ENCODE data around the gene VTI1B.

Gene VTI1B

GRCh38 chr14:67675219-67675582 lies 769 bp upstream of the VTI1B start:
- DNase-seq, result no peak

GRCh38 chr14:67674139-67674479 lies 323 bp downstream of the VTI1B start:
- peak; percentile 33 for DNase-seq

GRCh38 chr14:67673451-67673850 lies 981 bp downstream of the VTI1B start:
- no peak for DNase-seq

- no peak for DNase-seq
These were observed 5.9 kb downstream of the VTI1B start for GRCh38 chr14:67668559-67668958.

- no peak for DNase-seq
These were observed 7.5 kb downstream of the VTI1B start for GRCh38 chr14:67666750-67667449.

- DNase-seq, result no peak
These were observed 8.6 kb downstream of the VTI1B start for GRCh38 chr14:67665868-67666267.

GRCh38 chr14:67663633-67664032 lies 10.8 kb downstream of the VTI1B start:
- DNase-seq, result no peak

- no peak for DNase-seq
These were observed 20.7 kb downstream of the VTI1B start for GRCh38 chr14:67653651-67654280.

GRCh38 chr14:67652189-67652588 lies 22.2 kb downstream of the VTI1B start:
- DNase-seq, result no peak

- no peak for DNase-seq
These were observed 23.7 kb downstream of the VTI1B start for GRCh38 chr14:67650694-67651093.

- no peak for DNase-seq
These were observed 24.3 kb downstream of the VTI1B start for GRCh38 chr14:67650151-67650550.

- no peak for DNase-seq
These were observed 28.3 kb downstream of the VTI1B start for GRCh38 chr14:67646131-67646530.

GRCh38 chr14:67645414-67645813 lies 29.0 kb downstream of the VTI1B start:
- no peak for DNase-seq

GRCh38 chr14:67644428-67644827 lies 30.0 kb downstream of the VTI1B start:
- no peak for DNase-seq

GRCh38 chr14:67643713-67644112 lies 30.7 kb downstream of the VTI1B start:
- DNase-seq, result no peak

- DNase-seq, result no peak
These were observed 32.3 kb downstream of the VTI1B start for GRCh38 chr14:67641902-67642749.

- DNase-seq, result no peak
These were observed 33.0 kb downstream of the VTI1B start for GRCh38 chr14:67641480-67641879.

GRCh38 chr14:67638642-67639041 lies 35.8 kb downstream of the VTI1B start:
- DNase-seq, result no peak

GRCh38 chr14:67636361-67636919 lies 38.0 kb downstream of the VTI1B start:
- DNase-seq, result no peak

- DNase-seq, result no peak
These were observed 40.8 kb downstream of the VTI1B start for GRCh38 chr14:67633451-67634147.

- no peak for DNase-seq
These were observed 43.5 kb downstream of the VTI1B start for GRCh38 chr14:67630938-67631337.

- no peak for DNase-seq
These were observed 44.2 kb downstream of the VTI1B start for GRCh38 chr14:67630186-67630585.

- no peak for DNase-seq
These were observed 46.9 kb downstream of the VTI1B start for GRCh38 chr14:67627519-67627918.
